GM12878 (cell line): ENCODE data around the gene DNAH3. TPM values are rescaled to one million over a fixed set of nuclear protein-coding genes. Genes with fewer than 3 reads are reported as not detected.

Experiments used
- ATAC-seq: fragments of 200-7000 bp; cut with Tn5 transposase; 3 replicates; pipeline ENCODE4 v1.9.1; 2020; ENCODE audit warnings: mild to moderate bottlenecking, moderate library complexity
- BruUV-seq: library from RNA; stranded (reverse); fragments of 400-500 nt; replicated peaks from 2 replicates; lab custom pipeline; 2021; lab: Mats Ljungman, UMichigan
- CTCF ChIA-PET: fragments of 300-600 bp; sonication (Branson Sonifier 250); formaldehyde crosslinking; extraction: SDS; loops from one replicate; lab custom pipeline; 2021; ENCODE audit warnings: inconsistent platforms; lab: Yijun Ruan, JAX
- POLR2A ChIA-PET: fragments of 350-600 bp; formaldehyde crosslinking; extraction: SDS; loops from one replicate; lab custom pipeline; 2021; ENCODE audit warnings: inconsistent platforms; lab: Charles Lee
- RAD21 ChIA-PET: fragments of 300-600 bp; sonication (Branson Sonifier 250); formaldehyde crosslinking; loops from one replicate; lab custom pipeline; 2023; ENCODE audit warnings: antibody characterized with exemption; ENCODE audit not compliant: unreplicated experiment; lab: Charles Lee
- SMC1A ChIA-PET: fragments of 300-600 bp; sonication (Branson Sonifier 250); formaldehyde crosslinking; loops from one replicate; lab custom pipeline; 2023; ENCODE audit not compliant: unreplicated experiment, uncharacterized antibody; lab: Charles Lee
- DNase-seq: peaks from one replicate; pipeline ENCODE4 v3.0.0-alpha.2; 2011; ENCODE audit warnings: low read depth, low spot score
- FAIRE-seq: peaks from 3 replicates; lab custom pipeline; 2011; peaks lifted over from hg19 to GRCh38; lab: Jason Lieb, UNC
- H2AFZ ChIP-seq: 2 replicates; pipeline ENCODE4 v1.6.0; 2011; ENCODE audit warnings: low read depth, low read length, control low read depth; ENCODE audit not compliant: control insufficient read depth
- H3K27ac ChIP-seq: 2 replicates; pipeline ENCODE4 v1.5.1; 2011; ENCODE audit warnings: control low read depth; ENCODE audit not compliant: control insufficient read depth, insufficient read depth
- H3K27me3 ChIP-seq, 2 experiments: replicated peaks in 1 of 2; 2 replicates each; pipeline versions ENCODE4 v1.6.0 to v1.6.1; 2011; ENCODE audit warnings: low read length in 1 of 2; ENCODE audit not compliant: control insufficient read depth in 2 of 2, insufficient read depth in 2 of 2
- H3K36me3 ChIP-seq, 2 experiments: 2 replicates each; pipeline ENCODE4 v1.5.1; 2011; ENCODE audit warnings: low read length in 1 of 2; ENCODE audit not compliant: control insufficient read depth in 2 of 2, insufficient read depth in 2 of 2
- H3K4me1 ChIP-seq: 2 replicates; pipeline ENCODE4 v1.6.1; 2011; ENCODE audit warnings: mild to moderate bottlenecking, low read length, moderate library complexity, mixed read lengths; ENCODE audit not compliant: control insufficient read depth, insufficient read depth
- H3K4me2 ChIP-seq: 2 replicates; pipeline ENCODE4 v1.6.0; 2011; ENCODE audit warnings: control low read depth; ENCODE audit not compliant: control insufficient read depth, insufficient read depth
- H3K4me3 ChIP-seq: fragments of 200-600 bp; sonication (generic); 2 replicates; pipeline ENCODE4 v1.5.1; 2016
- H3K79me2 ChIP-seq: 2 replicates; pipeline ENCODE4 v1.6.0; 2011; ENCODE audit warnings: low read length; ENCODE audit not compliant: control insufficient read depth, insufficient read depth
- H3K9ac ChIP-seq: 2 replicates; pipeline ENCODE4 v1.8.0; 2011; ENCODE audit warnings: low read length, control low read depth, mixed read lengths; ENCODE audit not compliant: control insufficient read depth, insufficient read depth
- H3K9me3 ChIP-seq: replicated peaks from 3 replicates; pipeline ENCODE4 v1.5.1; 2011; ENCODE audit warnings: mild to moderate bottlenecking, low read length; ENCODE audit not compliant: control insufficient read depth, insufficient read depth
- H4K20me1 ChIP-seq: 2 replicates; pipeline ENCODE4 v1.6.0; 2011; ENCODE audit not compliant: control insufficient read depth, insufficient read depth
- BRCA1 ChIP-seq: IDR thresholded peaks from 2 replicates; pipeline ENCODE4 v1.6.1; 2011; ENCODE audit warnings: low read depth, low read length, improper control_type of control experiment
- E2F8 ChIP-seq: fragments of 450-650 bp; IDR thresholded peaks from 2 replicates; pipeline ENCODE4 v1.6.1; 2018; ENCODE audit warnings: mild to moderate bottlenecking, low read depth, moderate library complexity; ENCODE audit not compliant: partially characterized antibody
- EGR1 ChIP-seq, 2 experiments: IDR thresholded peaks; 1 replicate in 1 of 2; 2 replicates in 1 of 2; pipeline ENCODE4 v1.6.1; 2011 to 2012; ENCODE audit warnings: low read depth in 2 of 2, low read length in 2 of 2, borderline replicate concordance in 1 of 2, mild to moderate bottlenecking in 1 of 2, moderate library complexity in 1 of 2
- KAT2A ChIP-seq: conservative IDR thresholded peaks from 2 replicates; pipeline ENCODE4 v1.6.1; 2011; ENCODE audit warnings: low read depth, low read length; ENCODE audit not compliant: control insufficient read depth
- KLF5 ChIP-seq: fragments of 450-650 bp; IDR thresholded peaks from 2 replicates; pipeline ENCODE4 v1.6.1; 2014; ENCODE audit warnings: mild to moderate bottlenecking; ENCODE audit not compliant: partially characterized antibody
- MXI1 ChIP-seq: fragments of 150-350 bp; IDR thresholded peaks from 2 replicates; pipeline ENCODE4 v1.6.1; 2011; ENCODE audit warnings: low read depth, mild to moderate bottlenecking, inconsistent platforms, low read length, improper control_type of control experiment
- NFYB ChIP-seq: IDR thresholded peaks from 2 replicates; pipeline ENCODE4 v1.6.1; 2011; ENCODE audit warnings: low read depth, mild to moderate bottlenecking, low read length, improper control_type of control experiment, moderate library complexity; ENCODE audit not compliant: insufficient read depth
- NR2C1 ChIP-seq: fragments of 450-650 bp; IDR thresholded peaks from 2 replicates; pipeline ENCODE4 v1.6.1; 2017; ENCODE audit warnings: antibody characterized with exemption, mild to moderate bottlenecking, moderate library complexity
- NR2F1 ChIP-seq: fragments of 450-650 bp; conservative IDR thresholded peaks from 2 replicates; pipeline ENCODE4 v1.6.1; 2017; ENCODE audit warnings: mild to moderate bottlenecking
- PAX5 ChIP-seq: IDR thresholded peaks from 2 replicates; pipeline ENCODE4 v1.6.1; 2011; ENCODE audit warnings: low read depth, low read length, borderline replicate concordance
- PML ChIP-seq: IDR thresholded peaks from 2 replicates; pipeline ENCODE4 v1.6.1; 2012; ENCODE audit warnings: low read length, inconsistent platforms
- RFX5 ChIP-seq: IDR thresholded peaks from 2 replicates; pipeline ENCODE4 v1.6.1; 2011; ENCODE audit warnings: low read depth, low read length, improper control_type of control experiment
- RUNX3 ChIP-seq: IDR thresholded peaks from 2 replicates; pipeline ENCODE4 v1.6.1; 2012; ENCODE audit warnings: low read length, inconsistent platforms
- SPI1 ChIP-seq: IDR thresholded peaks from 2 replicates; pipeline ENCODE4 v1.6.1; 2011; ENCODE audit warnings: low read depth, mild to moderate bottlenecking, low read length, moderate library complexity, borderline replicate concordance; ENCODE audit not compliant: insufficient read depth
- ZNF24 ChIP-seq: fragments of 450-650 bp; IDR thresholded peaks from 2 replicates; pipeline ENCODE4 v1.6.1; 2017; ENCODE audit warnings: antibody characterized with exemption, mild to moderate bottlenecking
- WGBS: methylation state at CpG from one replicate; pipeline ENCODE4 v1.1.6; 2016; ENCODE audit warnings: low lambda C conversion rate; ENCODE audit not compliant: insufficient replicate concordance, insufficient coverage; ENCODE audit errors: missing lambda C conversion rate; 5-methylcytosine and 5-hydroxymethylcytosine counted together
- in situ Hi-C: fragments of 300-500 bp; cut with MboI; formaldehyde crosslinking; loops from 9 replicates; pipeline ENCODE4 v1.14.3; 2018; ENCODE audit warnings: mixed read lengths
- intact Hi-C: fragments of 100-400 bp; cut with micrococcal nuclease; formaldehyde crosslinking; loops from one replicate; pipeline ENCODE4 v1.14.2; 2022; ENCODE audit not compliant: unreplicated experiment
- polyA plus RNA-seq, 11 experiments: library from polyadenylated mRNA; depleted of rRNA in 4 of 11; unstranded in 6 of 11; stranded (reverse) in 5 of 11; fragments of >200 nt; fragmentation: Nextera tagmentation in 4 of 11; fragmentation: Illumina TruSeq in 1 of 11; extraction: Ambion mirVana in 4 of 11; extraction: Trizol in 1 of 11; gene quantifications; 1 replicate in 1 of 11; 2 replicates in 10 of 11; pipeline versions ENCODE4 v1.2.1 to v1.2.3, GENCODE V29; 2011 to 2016; ENCODE audit warnings: inconsistent platforms in 2 of 11, missing spikeins in 2 of 11, low read depth in 1 of 11
- total RNA-seq, 4 experiments: library from RNA; depleted of rRNA in 3 of 4; stranded (reverse); fragments of >200 nt in 3 of 4; fragmentation: Illumina TruSeq in 1 of 4; extraction: Trizol in 1 of 4; gene quantifications; 2 replicates each; pipeline versions ENCODE4 v1.2.1 to v1.2.3, GENCODE V29; 2013 to 2021
- TF ChIP-seq, protein P1 (sequence below): IDR thresholded peaks from 2 replicates; pipeline ENCODE4 v1.6.1; 2012; ENCODE audit warnings: low read depth, low read length, improper control_type of control experiment
- TF ChIP-seq, protein P2 (sequence below): fragments of 450-650 bp; IDR thresholded peaks from 2 replicates; pipeline ENCODE4 v1.6.1; 2017; ENCODE audit warnings: mild to moderate bottlenecking

DNAH3 gene
- total and polyA plus RNA-seq, 10 of the 15 experiments (the other 5 are each of a cell fraction or from before 2014, with no cell fraction given), result under 0.01 to 0.04 (median 0.04) TPM; not detected in 5

- FAIRE-seq, result no peak
- in situ Hi-C loops (no loop called here), intact Hi-C loops (loop anchor here (2.0 kb wide), 2 partner anchors 27 to 95 kb away; partner anchors contain the start of genes ERI2 and REXO5)
- Histone ChIP-seq H3K9ac (peak overlapping the region; percentile 89), H3K27ac (peak overlapping the region; percentile 96), H3K4me1 (peaks cover 22% of the 10 kb centered on the region), H2AFZ (peak overlapping the region; percentile 45), H3K27me3 (no peaks in the 10 kb centered on the region), H3K79me2 (peaks cover 25% of the 10 kb centered on the region), H3K4me3 (peak overlapping the region; percentile 82), H3K36me3 (no peaks in the 10 kb centered on the region; a peak in 1 of 4 replicates), H3K4me2 (peak overlapping the region; percentile 79), H4K20me1 (no peaks in the 10 kb centered on the region), H3K9me3 (no peaks in the 10 kb centered on the region)
- TSS peak; percentile 78 for BruUV-seq
- WGBS, result 14% methylated on average over 27 of the region's 27 CpGs
- ChIA-PET SMC1A (interaction anchor here (1.3 to 5.6 kb wide), 6 partner anchors 21 to 52 kb away, joined by 3 to 42 read pairs (median 27); no protein-coding TSS in a partner anchor), POLR2A (no interaction called here), RAD21 (interaction anchor here (1.5 to 3.8 kb wide), 3 partner anchors 28 to 36 kb away, joined by 4 to 31 read pairs (median 6); no protein-coding TSS in a partner anchor), CTCF (interaction anchor here (1.5 to 5.6 kb wide), 2 partner anchors 27 to 36 kb away, joined by 6 to 36 read pairs; no protein-coding TSS in a partner anchor)
- ATAC-seq, result peak; percentile 47
- no peak for DNase-seq
- no peak for TF ChIP-seq E2F8
- no peak for TF ChIP-seq NR2C1
- TF ChIP-seq BRCA1, result no peak
- no peak for TF ChIP-seq NR2F1
- TF ChIP-seq, protein P1, sequence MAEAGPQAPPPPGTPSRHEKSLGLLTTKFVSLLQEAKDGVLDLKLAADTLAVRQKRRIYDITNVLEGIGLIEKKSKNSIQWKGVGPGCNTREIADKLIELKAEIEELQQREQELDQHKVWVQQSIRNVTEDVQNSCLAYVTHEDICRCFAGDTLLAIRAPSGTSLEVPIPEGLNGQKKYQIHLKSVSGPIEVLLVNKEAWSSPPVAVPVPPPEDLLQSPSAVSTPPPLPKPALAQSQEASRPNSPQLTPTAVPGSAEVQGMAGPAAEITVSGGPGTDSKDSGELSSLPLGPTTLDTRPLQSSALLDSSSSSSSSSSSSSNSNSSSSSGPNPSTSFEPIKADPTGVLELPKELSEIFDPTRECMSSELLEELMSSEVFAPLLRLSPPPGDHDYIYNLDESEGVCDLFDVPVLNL, result no peak
- no peak for TF ChIP-seq RFX5
- TF ChIP-seq SPI1, result peak; percentile 59; the same call in 1 of the 2 replicates
- 0 out of 2 replicates have a peak, but pooled peaks have one; percentile 19 for TF ChIP-seq RUNX3
- no peak for TF ChIP-seq NFYB
- TF ChIP-seq EGR1 (IDR thresholded peaks at IDR 0.05; ENCODE audit: borderline replicate concordance in 1 of 2, low read depth in 2 of 2, low read length in 2 of 2), result no peak
- TF ChIP-seq KAT2A, result no peak
- TF ChIP-seq PML, result 0 out of 2 replicates have a peak, but pooled peaks have one; percentile 2
- TF ChIP-seq, protein P2, sequence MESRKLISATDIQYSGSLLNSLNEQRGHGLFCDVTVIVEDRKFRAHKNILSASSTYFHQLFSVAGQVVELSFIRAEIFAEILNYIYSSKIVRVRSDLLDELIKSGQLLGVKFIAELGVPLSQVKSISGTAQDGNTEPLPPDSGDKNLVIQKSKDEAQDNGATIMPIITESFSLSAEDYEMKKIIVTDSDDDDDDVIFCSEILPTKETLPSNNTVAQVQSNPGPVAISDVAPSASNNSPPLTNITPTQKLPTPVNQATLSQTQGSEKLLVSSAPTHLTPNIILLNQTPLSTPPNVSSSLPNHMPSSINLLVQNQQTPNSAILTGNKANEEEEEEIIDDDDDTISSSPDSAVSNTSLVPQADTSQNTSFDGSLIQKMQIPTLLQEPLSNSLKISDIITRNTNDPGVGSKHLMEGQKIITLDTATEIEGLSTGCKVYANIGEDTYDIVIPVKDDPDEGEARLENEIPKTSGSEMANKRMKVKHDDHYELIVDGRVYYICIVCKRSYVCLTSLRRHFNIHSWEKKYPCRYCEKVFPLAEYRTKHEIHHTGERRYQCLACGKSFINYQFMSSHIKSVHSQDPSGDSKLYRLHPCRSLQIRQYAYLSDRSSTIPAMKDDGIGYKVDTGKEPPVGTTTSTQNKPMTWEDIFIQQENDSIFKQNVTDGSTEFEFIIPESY, result 0 out of 2 replicates have a peak, but pooled peaks have one; percentile 35
- peak; percentile 43; the same call in 1 of the 2 replicates for TF ChIP-seq MXI1
- TF ChIP-seq ZNF24, result no peak
- no peak for TF ChIP-seq KLF5
- no peak for TF ChIP-seq PAX5
These were observed 249.1 kb downstream of the DNAH3 start for GRCh38 chr16:20901436-20902112.
